ENCODE results near the gene EMX1.

EMX1 gene

DNA sequence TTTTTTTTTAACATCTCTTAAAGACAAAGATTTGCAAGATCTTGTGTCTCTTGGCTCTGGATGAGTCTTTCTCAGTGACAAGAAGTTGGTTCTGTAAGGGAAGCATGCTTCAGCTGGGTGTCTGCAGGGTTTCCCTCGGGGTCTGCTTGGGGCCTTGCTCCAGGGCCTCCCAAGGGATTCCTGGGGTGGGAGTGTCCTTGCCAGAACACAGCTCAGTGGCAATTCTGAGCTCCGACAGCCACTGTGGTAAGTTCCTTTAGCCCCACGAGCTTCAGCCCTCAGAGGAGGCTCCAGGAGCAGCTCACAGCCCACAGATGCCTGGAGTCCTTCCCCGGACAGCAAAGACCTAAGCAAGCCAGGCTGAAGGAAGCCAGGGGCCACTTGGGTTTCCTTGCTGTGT lies 52.4 kb downstream of the EMX1 start:
- Histone ChIP-seq H3K4me3 (replicated peaks; ENCODE audit: insufficient read depth, low read length) (no peak overlapping the region), H3K27ac (replicated peaks) (no peak overlapping the region), H3K27me3 (ENCODE audit: insufficient read depth, poor library complexity, severe bottlenecking) (no peaks in the 10 kb centered on the region)
- no peak for DNase-seq (ENCODE audit: low read depth in 1 of 2, low spot score in 1 of 2)
- TF ChIP-seq POLR2AphosphoS5 (IDR thresholded peaks at IDR 0.05; ENCODE audit: low read depth): no peak
- TF ChIP-seq, protein P1, sequence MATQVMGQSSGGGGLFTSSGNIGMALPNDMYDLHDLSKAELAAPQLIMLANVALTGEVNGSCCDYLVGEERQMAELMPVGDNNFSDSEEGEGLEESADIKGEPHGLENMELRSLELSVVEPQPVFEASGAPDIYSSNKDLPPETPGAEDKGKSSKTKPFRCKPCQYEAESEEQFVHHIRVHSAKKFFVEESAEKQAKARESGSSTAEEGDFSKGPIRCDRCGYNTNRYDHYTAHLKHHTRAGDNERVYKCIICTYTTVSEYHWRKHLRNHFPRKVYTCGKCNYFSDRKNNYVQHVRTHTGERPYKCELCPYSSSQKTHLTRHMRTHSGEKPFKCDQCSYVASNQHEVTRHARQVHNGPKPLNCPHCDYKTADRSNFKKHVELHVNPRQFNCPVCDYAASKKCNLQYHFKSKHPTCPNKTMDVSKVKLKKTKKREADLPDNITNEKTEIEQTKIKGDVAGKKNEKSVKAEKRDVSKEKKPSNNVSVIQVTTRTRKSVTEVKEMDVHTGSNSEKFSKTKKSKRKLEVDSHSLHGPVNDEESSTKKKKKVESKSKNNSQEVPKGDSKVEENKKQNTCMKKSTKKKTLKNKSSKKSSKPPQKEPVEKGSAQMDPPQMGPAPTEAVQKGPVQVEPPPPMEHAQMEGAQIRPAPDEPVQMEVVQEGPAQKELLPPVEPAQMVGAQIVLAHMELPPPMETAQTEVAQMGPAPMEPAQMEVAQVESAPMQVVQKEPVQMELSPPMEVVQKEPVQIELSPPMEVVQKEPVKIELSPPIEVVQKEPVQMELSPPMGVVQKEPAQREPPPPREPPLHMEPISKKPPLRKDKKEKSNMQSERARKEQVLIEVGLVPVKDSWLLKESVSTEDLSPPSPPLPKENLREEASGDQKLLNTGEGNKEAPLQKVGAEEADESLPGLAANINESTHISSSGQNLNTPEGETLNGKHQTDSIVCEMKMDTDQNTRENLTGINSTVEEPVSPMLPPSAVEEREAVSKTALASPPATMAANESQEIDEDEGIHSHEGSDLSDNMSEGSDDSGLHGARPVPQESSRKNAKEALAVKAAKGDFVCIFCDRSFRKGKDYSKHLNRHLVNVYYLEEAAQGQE (IDR thresholded peaks at IDR 0.05; ENCODE audit: insufficient replicate concordance, low read depth): no peak
- TF ChIP-seq SPI1 (IDR thresholded peaks at IDR 0.05; ENCODE audit: borderline replicate concordance, low read depth): no peak

DNA sequence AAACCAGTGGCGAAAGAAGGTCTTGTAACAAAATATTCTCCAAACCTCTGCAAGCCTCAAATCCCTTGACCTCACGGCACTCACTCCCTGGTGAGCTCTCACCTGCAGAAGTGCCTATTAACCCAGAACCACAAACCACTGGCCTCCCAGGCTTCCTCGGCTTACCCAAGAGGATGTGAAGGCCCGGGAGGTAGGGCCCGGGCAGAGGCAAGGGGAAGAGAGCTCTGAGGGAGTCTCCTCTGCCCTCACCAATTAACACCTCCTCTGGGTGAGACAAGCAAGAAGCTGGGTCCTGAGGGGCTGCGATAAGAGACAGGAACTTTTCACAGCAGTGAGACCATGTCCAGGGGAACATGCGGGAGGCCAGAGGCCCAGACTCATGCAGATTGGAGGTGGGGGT lies 53.7 kb downstream of the EMX1 start:
- DNase-seq (ENCODE audit: low read depth in 1 of 2, low spot score in 1 of 2): no peak
- no peak overlapping the region for H3K27ac ChIP-seq (replicated peaks)
- TF ChIP-seq, protein P1 (IDR thresholded peaks at IDR 0.05; ENCODE audit: insufficient replicate concordance, low read depth): no peak
- no peak for TF ChIP-seq GABPA (IDR thresholded peaks at IDR 0.05; ENCODE audit: low read depth)
- TF ChIP-seq, protein P2, sequence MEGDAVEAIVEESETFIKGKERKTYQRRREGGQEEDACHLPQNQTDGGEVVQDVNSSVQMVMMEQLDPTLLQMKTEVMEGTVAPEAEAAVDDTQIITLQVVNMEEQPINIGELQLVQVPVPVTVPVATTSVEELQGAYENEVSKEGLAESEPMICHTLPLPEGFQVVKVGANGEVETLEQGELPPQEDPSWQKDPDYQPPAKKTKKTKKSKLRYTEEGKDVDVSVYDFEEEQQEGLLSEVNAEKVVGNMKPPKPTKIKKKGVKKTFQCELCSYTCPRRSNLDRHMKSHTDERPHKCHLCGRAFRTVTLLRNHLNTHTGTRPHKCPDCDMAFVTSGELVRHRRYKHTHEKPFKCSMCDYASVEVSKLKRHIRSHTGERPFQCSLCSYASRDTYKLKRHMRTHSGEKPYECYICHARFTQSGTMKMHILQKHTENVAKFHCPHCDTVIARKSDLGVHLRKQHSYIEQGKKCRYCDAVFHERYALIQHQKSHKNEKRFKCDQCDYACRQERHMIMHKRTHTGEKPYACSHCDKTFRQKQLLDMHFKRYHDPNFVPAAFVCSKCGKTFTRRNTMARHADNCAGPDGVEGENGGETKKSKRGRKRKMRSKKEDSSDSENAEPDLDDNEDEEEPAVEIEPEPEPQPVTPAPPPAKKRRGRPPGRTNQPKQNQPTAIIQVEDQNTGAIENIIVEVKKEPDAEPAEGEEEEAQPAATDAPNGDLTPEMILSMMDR (IDR thresholded peaks at IDR 0.05; ENCODE audit: insufficient read depth, low read length): no peak
- no peak for TF ChIP-seq SPI1 (IDR thresholded peaks at IDR 0.05; ENCODE audit: borderline replicate concordance, low read depth)
- no peak for TF ChIP-seq POLR2AphosphoS5 (IDR thresholded peaks at IDR 0.05; ENCODE audit: low read depth)
- H3K4me3 ChIP-seq (replicated peaks; ENCODE audit: insufficient read depth, low read length): no peak overlapping the region
- H3K27me3 ChIP-seq (ENCODE audit: insufficient read depth, poor library complexity, severe bottlenecking): no peaks in the 10 kb centered on the region

DNA sequence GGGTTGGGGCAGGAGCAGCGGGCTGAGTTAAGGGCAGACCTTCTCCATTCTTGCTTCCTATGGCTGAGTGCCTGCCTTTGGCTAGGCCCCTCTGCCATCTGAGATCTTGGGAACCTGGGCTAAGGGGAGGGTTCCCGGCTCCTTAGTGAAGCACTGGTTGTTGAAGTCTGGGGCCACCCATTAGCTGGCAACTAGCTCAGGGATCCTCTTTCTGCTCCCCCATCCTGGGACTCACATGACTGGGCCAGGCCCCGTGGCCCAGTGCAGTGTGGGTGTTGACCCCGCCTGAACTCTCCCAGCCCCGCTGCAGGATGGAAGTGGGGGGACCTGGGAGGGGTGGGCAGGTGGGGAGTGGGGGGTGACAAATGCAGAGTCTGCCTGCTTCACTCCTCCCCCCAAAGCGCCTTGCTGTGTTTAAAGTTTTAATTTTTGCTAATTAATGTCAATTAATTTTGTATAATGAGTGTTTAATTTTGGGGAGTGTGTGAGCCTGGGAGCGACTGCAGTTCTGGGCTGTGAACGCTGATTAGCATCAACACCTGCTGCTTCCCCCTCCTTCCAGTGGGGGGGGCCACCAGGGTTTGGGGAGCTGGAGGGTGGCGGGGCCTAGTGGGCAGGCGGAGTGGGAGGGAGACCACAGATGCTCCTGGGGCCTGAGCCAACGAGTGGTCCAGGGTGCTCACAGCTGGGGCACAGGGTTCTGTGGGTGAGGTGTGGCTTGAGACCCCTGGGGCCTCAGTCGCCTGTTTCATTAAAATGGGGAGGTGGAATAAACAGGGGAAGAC lies 55.2 kb downstream of the EMX1 start:
- Histone ChIP-seq H3K27ac (replicated peaks) (no peak overlapping the region), H3K4me3 (replicated peaks; ENCODE audit: insufficient read depth, low read length) (no peak overlapping the region), H3K27me3 (ENCODE audit: insufficient read depth, poor library complexity, severe bottlenecking) (no peaks in the 10 kb centered on the region)
- DNase-seq (ENCODE audit: low read depth in 1 of 2, low spot score in 1 of 2): no peak
- TF ChIP-seq SPI1 (IDR thresholded peaks at IDR 0.05; ENCODE audit: borderline replicate concordance, low read depth): no peak
- TF ChIP-seq, protein P1 (IDR thresholded peaks at IDR 0.05; ENCODE audit: insufficient replicate concordance, low read depth): no peak
- no peak for TF ChIP-seq POLR2AphosphoS5 (IDR thresholded peaks at IDR 0.05; ENCODE audit: low read depth)
- TF ChIP-seq, protein P2 (IDR thresholded peaks at IDR 0.05; ENCODE audit: insufficient read depth, low read length): no peak
- no peak for TF ChIP-seq GABPA (IDR thresholded peaks at IDR 0.05; ENCODE audit: low read depth)
